ENCODE data around the gene DISP2. TPM values are rescaled to one million over a fixed set of nuclear protein-coding genes. Genes with fewer than 3 reads are reported as not detected.

Gene DISP2
- under 0.01 and 0.12 TPM in 2 replicates for total RNA-seq

GRCh38 chr15:40357723-40358470, at the start of gene DISP2:
Gene DISP2 (plus strand): TSS chr15:40358219. CDS start chr15:40358322, 103 bp downstream.

DNA sequence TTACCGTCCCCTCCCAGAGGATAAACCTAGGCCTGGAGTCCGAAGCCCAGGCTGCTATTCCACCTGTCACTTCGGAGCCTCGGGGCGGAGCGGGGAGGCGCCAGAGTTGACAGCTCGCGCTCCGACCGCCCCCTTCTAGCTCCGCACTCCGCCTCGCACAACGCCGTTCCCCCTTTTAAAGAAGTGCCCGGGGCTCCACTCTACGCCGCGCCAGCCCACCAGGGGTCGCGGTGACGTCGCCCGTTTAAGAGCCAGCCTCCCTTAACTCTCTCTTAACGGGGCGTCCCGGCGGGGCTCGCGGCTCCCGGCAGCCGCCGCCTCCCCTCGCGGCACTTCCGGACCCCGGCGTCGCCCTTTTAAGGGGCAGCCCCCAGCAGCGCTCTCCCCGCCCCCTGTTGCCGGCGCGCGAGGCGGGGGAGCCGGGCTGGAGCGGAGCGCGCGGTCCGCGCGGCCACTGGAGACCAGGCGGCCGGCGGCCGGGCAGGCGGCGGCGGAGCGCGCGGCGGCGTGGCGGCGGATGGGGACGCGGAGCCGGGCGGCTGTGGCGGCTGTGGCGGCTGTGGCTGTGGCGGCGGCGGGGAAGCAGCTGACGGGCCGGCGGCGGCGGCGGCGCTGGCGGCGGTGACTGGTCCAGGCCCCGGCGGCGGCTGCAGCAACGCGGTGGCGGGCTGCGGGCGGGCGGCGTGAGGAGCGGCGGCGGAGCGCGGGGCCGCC, 34.6 kb upstream of the DISP2 start, which contains the start of gene INAFM2:
TSS of gene INAFM2 (plus strand) at position 454 of the 714 bp plus-strand sequence. CDS start 364 bp downstream, outside the sequence.

DNA sequence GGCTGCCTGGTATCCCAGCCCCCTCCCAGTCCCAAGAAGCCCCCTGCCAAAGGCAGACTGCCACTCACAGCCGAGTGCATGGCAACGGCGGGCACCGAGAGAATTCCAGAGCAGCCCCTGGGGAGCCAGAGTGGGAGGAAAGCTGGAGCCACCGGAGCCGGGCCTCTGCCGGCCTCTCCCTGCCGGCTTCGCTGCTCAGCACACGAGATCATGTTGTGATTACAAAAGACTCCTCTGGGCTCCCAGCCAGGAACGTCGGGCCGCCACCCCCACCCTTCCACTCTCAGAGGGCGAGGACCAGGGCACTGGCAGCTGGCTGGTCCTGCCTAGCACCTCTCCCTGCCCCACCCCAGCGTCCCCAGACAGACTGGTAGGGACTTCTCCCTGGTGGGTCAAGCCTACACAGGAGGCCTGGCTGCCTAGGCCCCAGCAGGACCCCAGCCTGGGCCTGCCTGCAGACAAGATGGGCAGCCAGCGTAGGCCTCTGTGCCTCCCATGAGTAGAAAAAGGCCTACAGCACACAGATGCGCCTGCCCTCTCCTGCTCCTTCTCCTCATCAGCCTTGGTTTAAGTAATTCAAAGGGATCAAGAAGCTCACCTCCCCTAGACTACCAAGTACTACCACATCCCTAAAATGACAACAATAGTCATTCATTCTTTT, 17.1 kb upstream of the DISP2 start, which contains the start of gene CCDC9B:
TSS of gene CCDC9B (minus strand) at position 200 of the 661 bp plus-strand sequence. CDS start at position 80, 120 bp downstream.

GRCh38 chr15:40382580-40383456, 24.8 kb downstream of the DISP2 start, which contains the start of gene KNSTRN:
Gene KNSTRN (plus strand): TSS chr15:40382721. CDS start chr15:40382836, 115 bp downstream.

GRCh38 chr15:40405501-40406381, 47.7 kb downstream of the DISP2 start, which contains the start of gene IVD:
Gene IVD (plus strand): TSS chr15:40405795. CDS start chr15:40405828, 33 bp downstream.

Other genes with a start within 250 kb of the DISP2 start
- 2.4 and 3.1 TPM in 2 replicates for gene BMF, start 249.3 kb upstream of the DISP2 start, total RNA-seq
- gene BUB1B, start 197.2 kb upstream of the DISP2 start, total RNA-seq: 16.2 and 64.9 TPM in 2 replicates
- under 0.01 TPM in 2 replicates for gene PAK6, start 119.2 kb upstream of the DISP2 start, total RNA-seq
- gene ANKRD63, start 75.2 kb upstream of the DISP2 start, total RNA-seq: not detected in 2 replicates
- gene PLCB2, start 50.3 kb upstream of the DISP2 start, total RNA-seq: 0.12 and 0.66 TPM in 2 replicates
- gene INAFM2, start 34.5 kb upstream of the DISP2 start, total RNA-seq: 8.7 and 10.1 TPM in 2 replicates
- gene CCDC9B, start 17.3 kb upstream of the DISP2 start, total RNA-seq: 32.9 and 46.2 TPM in 2 replicates
- gene PHGR1, start 7.2 kb upstream of the DISP2 start, total RNA-seq: not detected in 2 replicates
- 45.1 and 118 TPM in 2 replicates for gene KNSTRN, start 24.5 kb downstream of the DISP2 start, total RNA-seq
- 46.3 and 60.2 TPM in 2 replicates for gene IVD, start 47.6 kb downstream of the DISP2 start, total RNA-seq
- 7.3 and 8.5 TPM in 2 replicates for gene BAHD1, start 82.7 kb downstream of the DISP2 start, total RNA-seq
- gene CHST14, start 112.8 kb downstream of the DISP2 start, total RNA-seq: 8.5 and 11.0 TPM in 2 replicates
- 18.2 and 19.1 TPM in 2 replicates for gene CCDC32, start 206.8 kb downstream of the DISP2 start, total RNA-seq
- 14.0 and 18.0 TPM in 2 replicates for gene RPUSD2, start 211.1 kb downstream of the DISP2 start, total RNA-seq
- 11.1 and 43.8 TPM in 2 replicates for gene KNL1, start 236.0 kb downstream of the DISP2 start, total RNA-seq

Measured in uterine smooth muscle cell (primary cell).